HG03520 (cell line): Measurements from ENCODE around the gene VILL.

Experiments
- ATAC-seq: cut with Tn5 transposase; IDR thresholded peaks from one replicate; pipeline ENCODE4 v1.9.1; 2021; ENCODE audit warnings: mild to moderate bottlenecking, moderate library complexity; ENCODE audit not compliant: unreplicated experiment

VILL gene

GRCh38 chr3:37999836-38000235, 9.2 kb downstream of the VILL start:
- ATAC-seq: no peak

GRCh38 chr3:38000242-38000916, 9.8 kb downstream of the VILL start:
- no peak for ATAC-seq

DNA sequence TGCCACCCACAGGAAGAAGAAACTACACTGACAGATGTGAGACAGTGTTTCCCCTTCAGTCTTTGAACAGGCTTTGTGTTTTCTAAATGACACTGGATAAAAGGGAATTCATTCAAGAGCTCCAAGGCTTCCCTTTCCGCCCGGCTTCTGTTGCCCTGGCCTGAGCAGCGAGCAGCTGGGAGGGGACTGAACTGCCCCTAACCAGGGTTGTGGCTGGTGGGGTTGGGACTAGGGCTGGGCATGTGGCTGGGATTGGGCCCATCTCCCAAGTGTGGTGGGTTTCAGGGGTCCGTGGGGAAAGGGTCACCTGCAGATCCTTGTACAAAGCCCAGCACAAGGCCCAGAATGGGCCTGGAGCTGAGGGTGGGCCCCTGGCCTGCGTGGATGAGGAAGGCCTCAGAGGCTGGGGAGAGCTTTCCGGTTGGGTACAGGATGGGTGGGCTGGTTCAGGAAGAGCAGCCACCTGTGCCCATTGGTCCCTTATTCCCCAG, 10.4 kb downstream of the VILL start:
- no peak for ATAC-seq

DNA sequence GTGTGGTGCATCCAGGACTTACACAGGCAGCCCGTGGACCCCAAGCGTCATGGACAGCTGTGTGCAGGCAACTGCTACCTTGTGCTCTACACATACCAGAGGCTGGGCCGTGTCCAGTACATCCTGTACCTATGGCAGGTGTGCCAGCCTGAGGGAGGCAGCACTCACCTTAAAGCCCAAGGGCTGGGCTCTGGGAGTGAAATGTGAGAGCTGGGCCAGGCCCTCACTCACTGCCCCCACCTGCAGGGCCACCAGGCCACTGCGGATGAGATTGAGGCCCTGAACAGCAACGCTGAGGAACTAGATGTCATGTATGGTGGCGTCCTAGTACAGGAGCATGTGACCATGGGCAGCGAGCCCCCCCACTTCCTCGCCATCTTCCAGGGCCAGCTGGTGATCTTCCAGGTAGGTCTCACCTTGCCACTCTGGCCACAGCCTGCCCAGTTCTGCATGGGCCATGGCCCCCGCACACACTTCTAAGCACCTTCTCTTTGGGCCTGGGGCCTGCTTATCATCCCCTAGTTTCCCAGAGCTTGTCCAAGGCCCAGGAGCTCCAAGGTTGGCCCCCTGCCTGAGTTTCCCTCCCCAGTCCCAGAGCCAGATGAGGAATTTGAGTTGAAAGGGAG, 11.0 kb downstream of the VILL start:
- no peak for ATAC-seq

GRCh38 chr3:38002291-38002876, 11.8 kb downstream of the VILL start:
- ATAC-seq: no peak

DNA sequence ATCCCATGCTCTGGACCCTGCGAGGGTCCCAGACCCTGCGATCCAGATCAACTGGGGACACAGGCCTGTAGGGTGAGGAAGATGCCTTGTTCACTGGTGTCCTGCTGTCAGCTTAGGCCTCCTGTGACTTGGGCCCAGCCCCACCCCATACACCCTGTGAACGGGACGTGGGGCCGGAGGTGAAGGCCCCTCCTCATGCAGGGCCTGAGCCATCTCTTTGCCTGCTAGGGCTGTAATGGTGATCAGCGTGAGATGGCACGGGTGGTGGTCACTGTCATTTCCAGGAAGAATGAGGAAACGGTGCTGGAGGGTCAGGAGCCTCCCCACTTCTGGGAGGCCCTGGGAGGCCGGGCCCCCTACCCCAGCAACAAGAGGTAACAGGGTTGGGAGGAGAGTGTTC, 12.4 kb downstream of the VILL start:
- no peak for ATAC-seq

DNA sequence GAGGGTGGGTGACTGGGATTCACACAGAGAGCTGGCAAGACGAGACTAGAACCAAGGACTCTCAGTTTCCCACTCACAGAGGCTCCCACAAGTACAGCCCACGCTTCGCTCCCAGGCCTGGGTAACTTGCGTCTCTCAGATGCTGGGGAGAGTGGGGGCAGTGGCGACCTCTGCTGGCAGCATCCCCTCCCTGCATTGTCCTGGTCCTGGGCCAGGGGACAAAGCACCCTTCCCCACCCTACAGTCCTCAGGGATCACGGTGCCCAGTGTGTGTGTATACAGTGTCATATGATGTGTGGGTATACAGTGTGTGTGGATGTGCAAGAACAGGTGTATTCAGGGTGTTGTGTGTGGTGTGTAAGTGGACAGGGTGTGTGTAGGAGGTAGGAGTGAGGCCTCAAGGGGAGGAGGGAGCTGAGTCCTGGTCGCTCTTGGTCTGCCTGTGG, 12.8 kb downstream of the VILL start:
- ATAC-seq: no peak

DNA sequence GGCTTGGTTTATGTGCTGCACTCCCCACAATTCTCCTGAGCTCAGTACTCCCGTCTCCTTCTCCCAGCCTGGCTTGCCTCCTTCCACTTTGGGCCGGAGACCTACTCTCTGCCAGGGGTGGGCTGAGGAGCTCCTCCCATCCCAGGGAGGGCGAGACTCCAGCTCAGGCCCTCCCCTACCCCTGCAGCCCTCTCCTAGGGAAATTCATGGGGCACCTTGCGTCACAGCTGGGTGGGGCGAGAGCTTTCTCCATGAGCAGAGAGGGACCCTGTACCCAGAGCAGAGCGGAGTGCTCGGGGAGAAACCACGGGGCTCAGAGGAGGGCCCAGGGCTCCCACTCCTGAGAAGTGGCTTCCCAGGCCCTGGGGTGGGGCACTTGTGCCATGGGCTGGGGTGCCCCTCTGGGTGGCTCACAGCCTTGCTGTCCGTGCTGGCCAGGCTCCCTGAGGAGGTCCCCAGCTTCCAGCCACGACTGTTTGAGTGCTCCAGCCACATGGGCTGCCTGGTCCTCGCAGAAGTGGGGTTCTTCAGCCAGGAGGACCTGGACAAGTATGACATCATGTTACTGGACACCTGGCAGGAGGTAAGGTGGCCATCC, 13.3 kb downstream of the VILL start:
- no peak for ATAC-seq

- no peak for ATAC-seq
These were observed 14.0 kb downstream of the VILL start for GRCh38 chr3:38004415-38005075.

GRCh38 chr3:38005076-38006020, 14.8 kb downstream of the VILL start:
- no peak for ATAC-seq

DNA sequence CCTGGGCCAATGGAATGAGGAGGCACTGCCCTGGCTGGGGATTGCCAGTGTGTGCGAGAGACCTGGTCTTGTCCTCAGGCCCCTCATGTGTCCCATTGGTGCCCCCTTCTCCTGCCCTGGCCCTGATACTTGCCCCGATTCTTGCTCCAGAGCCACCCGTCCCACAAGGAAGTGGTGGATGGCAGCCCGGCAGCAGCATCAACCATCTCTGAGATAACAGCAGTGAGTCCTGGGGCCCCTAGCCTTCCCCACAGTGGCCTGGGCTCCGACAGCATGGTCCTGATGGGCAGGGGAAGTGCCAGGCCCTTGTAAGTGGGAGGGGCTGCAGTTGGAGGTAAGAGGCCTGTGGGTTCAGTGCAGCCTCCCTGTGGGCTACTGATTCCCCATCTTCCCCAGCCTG, 15.4 kb downstream of the VILL start:
- ATAC-seq: no peak

GRCh38 chr3:38006445-38006995, 15.9 kb downstream of the VILL start:
- ATAC-seq: no peak

GRCh38 chr3:38007754-38008090, 17.1 kb downstream of the VILL start:
- ATAC-seq: no peak

- ATAC-seq: no peak
These were observed 17.7 kb downstream of the VILL start for GRCh38 chr3:38008191-38008701.

GRCh38 chr3:38008971-38009580, 18.5 kb downstream of the VILL start:
- no peak for ATAC-seq

DNA sequence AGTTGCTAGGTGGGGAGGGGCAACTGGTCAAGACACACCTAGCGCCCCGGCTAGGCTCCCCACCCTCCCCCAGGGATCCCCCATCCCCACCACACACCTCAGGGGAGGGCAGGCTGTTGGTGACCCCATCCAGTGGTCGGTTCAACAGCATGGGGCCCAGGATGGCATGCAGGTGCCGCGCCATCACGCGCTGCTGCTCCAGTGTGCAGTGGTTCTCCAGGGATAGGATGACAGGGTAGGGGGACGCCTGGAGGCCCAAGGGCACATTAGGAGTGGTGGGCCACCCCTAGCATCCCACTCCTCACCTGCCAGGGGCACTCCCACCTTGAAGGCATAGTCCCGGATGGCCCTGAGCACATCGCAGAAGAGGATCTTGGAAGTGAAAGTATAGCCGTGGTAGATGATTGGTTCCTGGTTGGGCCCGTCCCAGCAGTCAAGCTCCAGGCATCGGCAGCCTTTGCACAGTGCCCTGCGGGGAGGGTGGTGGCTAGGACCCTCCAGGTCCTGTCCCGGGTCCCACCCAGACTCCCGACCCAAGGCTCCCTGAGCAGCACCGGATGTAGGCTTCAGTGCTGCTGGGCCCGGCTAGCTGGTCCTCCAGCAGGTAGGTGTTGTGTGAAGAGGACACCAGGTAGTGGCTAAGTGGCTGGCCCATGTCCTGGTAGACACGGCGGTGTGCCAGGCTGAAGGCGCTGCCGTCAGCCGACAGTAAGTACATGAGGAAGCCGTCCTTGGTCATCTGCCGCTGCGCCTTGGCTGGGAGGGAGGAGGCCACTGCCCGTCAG, 19.4 kb downstream of the VILL start:
- ATAC-seq: no peak

DNA sequence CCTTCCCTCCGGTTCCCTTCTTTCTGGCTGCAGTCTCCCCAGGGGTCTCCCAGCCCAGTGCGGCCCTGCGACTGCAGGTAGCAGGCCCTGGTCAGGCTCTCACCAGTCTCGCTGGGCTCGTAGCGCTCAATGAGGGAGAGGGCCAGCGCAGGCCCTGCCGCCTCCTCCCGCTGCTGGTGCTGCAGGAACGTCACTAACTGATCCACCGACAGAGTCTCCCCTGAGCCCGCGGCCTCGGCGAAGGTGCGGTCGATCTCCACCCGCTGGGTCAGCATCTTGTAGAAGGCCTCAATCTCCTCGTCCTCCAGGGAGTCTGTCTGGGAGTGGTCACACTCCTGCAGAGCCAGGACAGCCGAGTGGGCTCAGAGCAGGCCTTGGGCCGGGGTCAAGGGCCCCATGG, 20.5 kb downstream of the VILL start:
- no peak for ATAC-seq

GRCh38 chr3:38015485-38015884, 24.9 kb downstream of the VILL start:
- ATAC-seq: no peak

GRCh38 chr3:38015984-38016383, 25.4 kb downstream of the VILL start:
- no peak for ATAC-seq
